Measurements from ENCODE around the gene KHK.
"Not testable (repeated sequence)": the region's sequence is repeated elsewhere in the genome, so short reads cannot be mapped to it uniquely, and the experiment has no call there.

The KHK gene

GRCh38 chr2:27060323-27060722 lies 26.2 kb upstream of the KHK start:
- DNase-seq = no peak

DNA sequence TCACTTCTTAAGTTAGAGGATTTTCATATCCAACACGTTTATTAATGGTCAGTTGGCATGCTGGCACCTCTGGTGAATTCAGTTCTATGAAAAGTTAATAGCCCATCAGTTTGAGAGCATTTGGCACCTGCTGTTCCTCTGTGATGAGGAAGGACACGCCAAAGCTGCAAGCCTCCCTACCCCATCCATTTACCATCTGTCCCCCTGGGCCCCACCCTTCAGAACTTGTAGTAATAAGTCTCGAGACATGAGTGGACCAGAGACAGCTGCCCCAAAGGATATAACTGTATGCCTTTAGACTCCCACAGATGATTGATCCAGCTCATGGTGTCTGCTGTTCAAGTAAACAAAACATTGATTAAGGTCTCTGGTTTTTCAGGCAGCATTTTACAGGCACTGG lies 21.4 kb upstream of the KHK start:
- DNase-seq = no peak

DNA sequence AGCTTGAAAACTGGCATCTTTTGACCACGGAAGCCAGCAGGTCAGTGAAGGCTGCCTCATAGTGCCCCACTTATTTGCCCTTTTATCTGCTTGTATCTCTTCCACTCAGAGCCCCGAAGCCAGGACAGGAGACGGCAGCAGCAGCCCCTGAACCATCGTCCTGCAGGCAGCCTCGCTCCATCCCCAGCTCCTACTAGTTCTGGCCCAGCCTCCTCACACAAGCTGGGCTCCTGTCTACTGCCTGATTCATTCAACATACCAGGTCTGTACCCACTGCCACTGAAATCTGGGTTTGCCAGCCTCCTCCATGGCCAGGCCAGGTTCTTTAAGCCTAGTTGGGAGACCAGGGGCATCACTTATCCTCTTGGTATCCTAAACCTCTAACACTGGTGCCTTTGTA lies 19.2 kb upstream of the KHK start:
- no peak for DNase-seq

DNA sequence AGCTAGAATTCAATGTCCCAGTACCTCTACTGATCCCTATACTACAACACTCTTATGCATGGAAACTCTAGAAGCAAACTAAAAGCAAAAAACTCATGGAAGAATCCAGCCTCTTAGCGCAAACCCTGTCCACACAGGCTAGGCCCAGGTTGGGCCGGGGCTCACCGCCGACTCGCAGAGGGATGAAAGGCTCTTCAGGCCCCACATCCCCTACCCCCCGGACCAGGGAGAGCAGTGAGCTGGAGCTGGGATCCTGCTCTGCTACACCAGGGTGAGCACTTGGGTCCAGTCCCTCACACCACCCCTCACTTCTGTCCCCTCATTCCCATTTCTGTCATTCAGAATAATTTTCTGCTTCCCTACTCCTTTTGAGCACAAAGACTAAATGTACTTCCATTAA lies 17.1 kb upstream of the KHK start:
- no peak for DNase-seq

- DNase-seq = no peak
Observed at GRCh38 chr2:27069961-27070618, 16.5 kb upstream of the KHK start.

DNA sequence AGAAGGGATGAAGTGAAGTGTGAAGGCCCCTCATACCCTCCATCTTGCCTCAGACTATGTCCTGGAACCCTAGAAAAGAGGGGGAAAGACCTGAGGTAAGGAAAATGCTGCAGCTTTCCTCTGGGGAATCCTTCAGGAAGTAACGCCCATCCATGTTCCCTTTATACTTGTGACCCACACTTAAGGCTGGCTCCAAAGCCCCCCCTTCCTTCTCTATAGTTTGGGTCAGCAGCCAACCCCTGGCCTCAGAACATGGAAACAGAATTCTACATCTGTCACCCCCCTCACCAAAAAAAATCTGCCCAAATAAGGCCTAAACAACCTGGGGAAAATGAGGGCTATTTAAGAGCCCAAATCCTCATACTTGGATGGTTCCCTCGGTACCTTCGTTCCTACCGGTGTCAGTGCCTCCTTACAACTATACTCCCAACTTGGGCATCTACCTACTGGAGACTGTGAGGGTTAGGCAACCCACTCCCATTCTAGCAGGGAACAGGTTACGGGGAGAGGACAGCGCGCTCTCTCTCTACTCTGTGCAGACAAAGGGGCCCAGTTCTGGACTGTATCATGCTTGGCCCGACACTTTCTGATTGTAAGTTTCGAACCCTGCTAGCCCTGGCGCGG lies 15.8 kb upstream of the KHK start:
- no peak for DNase-seq

GRCh38 chr2:27071277-27071989 lies 15.1 kb upstream of the KHK start, which contains the start of gene OST4:
OST4 (minus strand) TSS chr2:27071654.
- DNase-seq = peak; percentile 89

- DNase-seq = peak; percentile 49
Observed at GRCh38 chr2:27071990-27072830, 14.4 kb upstream of the KHK start.

GRCh38 chr2:27072920-27073319 lies 13.7 kb upstream of the KHK start:
- no peak for DNase-seq

- no peak for DNase-seq
Observed at GRCh38 chr2:27073782-27074181, 12.8 kb upstream of the KHK start.

GRCh38 chr2:27074738-27075565 lies 11.6 kb upstream of the KHK start:
- peak; percentile 34 for DNase-seq

DNA sequence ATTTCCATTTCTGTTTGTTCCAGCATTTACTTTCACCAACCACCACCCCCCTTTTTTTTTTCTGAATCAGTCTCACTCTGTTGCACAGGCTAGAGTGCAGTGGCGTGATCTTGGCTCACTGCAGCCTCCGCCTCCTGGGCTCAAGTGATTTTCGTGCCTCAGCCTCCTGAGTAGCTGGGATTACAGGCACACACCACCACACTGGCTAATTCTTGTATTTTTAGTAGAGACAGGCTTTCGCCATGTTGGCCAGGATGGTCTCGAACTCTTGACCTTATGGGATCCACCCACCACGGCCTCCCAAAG lies 11.1 kb upstream of the KHK start:
- not testable (repeated sequence) for DNase-seq

- DNase-seq = no peak
Observed at GRCh38 chr2:27076323-27076722, 10.2 kb upstream of the KHK start.

DNA sequence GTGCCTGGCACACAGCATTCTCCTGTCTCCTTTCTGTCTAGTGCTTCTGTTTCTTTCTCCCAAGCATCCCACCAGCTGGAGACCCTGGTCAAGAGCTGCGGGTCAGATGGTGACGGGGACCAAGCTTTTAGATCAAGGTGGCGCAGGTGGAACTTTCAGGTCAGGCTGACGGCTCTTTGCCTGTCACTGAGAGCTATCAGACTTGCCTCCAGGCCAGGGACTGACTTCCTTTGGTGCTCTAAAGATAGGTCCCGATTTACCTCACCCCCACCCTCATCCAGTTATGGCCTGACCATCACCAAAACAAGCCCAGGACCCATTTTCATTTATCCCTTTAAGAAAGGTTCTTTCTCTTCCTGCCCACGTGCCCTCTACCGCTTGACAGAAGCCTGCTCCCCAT lies 9.3 kb upstream of the KHK start:
- no peak for DNase-seq

DNA sequence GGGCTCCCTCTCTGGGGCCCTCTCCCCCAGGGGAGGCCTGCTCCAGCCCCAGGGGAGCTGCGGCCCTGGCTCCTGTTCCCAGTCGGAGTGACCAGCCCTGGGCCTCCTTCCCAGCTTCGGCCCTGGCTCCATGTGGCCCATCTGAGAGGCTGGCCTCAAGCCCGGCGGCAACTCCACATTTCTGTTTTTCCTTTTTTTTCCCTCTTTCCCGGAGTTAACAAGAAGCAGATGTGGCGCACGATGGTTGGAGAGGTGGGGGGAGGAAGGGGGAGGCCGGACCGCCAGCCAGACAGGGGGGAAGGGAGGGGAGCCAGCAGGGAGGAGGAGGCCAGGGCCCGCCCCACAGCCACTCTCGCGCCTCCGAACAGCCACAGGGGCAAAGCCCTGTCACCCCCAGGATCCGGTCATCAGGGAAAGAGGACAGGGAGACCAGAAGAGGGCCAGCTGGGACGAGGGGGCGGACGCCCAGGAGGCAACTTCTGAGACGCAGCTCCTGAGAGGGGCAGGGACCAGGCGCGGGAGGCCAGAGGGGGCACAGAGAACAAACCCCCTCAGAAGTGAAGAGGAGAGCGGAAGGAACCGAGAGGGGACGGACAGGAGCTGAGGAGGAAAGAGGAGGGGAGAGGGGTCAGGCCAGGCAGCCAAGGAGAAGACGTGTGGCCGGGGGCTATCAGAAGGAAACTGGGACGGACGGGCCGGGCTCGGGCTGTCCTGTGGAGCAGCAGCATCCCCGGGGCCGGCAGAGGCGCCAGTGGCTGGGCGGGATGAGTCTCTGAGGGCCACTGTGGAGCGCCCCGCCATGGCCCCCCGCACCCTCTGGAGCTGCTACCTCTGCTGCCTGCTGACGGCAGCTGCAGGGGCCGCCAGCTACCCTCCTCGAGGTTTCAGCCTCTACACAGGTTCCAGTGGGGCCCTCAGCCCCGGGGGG lies 8.0 kb upstream of the KHK start, which contains the start of gene EMILIN1:
TSS of gene EMILIN1 (plus strand) at position 349 of the 928 bp plus-strand sequence. CDS start at position 800, 451 bp downstream.
- no peak for DNase-seq

GRCh38 chr2:27079233-27080139 lies 7.1 kb upstream of the KHK start:
- DNase-seq = no peak

GRCh38 chr2:27080140-27080469 lies 6.5 kb upstream of the KHK start:
- no peak for DNase-seq

GRCh38 chr2:27080603-27080936 lies 6.0 kb upstream of the KHK start:
- no peak for DNase-seq

- DNase-seq = no peak
Observed at GRCh38 chr2:27081984-27082772, 4.4 kb upstream of the KHK start.

Data from stimulated activated CD4-positive, alpha-beta T cell treated with anti-CD3 and anti-CD28 coated beads, Interleukin-12 subunit alpha, Interleukin-12 subunit beta, amount 100 ng/mL, for 4 hours (primary cell).